CD4-positive, alpha-beta T cell treated with Interleukin-6 at 100 ng/mL for 8 hours (primary cell): ENCODE data around the gene OTUD5.
"Not testable (repeated sequence)": the region's sequence is repeated elsewhere in the genome, so short reads cannot be mapped to it uniquely, and the experiment has no call there.

Experiments
- DNase-seq: peaks from one replicate; pipeline ENCODE4 v3.0.0-alpha.2; 2020; ENCODE audit warnings: mixed read lengths, low spot score

The OTUD5 gene

DNA sequence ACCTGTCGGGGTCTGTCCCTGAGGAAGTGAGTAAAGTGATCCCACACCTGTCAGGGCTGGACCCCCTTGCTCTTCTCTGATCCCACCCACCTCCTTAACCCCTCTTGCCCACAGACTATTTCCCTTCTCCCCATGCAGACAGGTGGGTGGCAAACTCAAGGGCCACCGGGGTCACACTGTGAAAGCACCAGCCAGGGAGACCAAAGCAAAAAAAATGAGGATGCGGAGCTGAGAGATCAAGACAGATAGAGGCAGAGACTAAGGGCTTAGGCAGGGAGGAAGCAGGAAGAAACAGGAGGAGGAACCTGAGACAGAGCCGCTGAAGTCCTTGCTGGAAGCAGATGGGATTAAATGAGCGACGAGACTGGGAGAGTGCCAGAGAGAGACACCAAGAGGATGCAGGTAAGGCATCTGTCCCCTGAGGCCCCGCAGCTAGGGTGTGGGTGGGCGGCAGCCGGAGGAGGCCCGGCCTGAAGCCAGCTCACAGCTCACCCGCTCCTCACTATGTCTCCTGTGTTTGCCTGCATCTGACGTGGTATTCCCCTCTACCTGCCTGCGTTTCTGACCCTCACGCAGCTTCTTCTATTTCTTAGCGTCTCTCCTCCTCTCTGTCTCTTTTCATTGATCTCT is 67.0 kb downstream of the OTUD5 start:
- DNase-seq: no peak

DNA sequence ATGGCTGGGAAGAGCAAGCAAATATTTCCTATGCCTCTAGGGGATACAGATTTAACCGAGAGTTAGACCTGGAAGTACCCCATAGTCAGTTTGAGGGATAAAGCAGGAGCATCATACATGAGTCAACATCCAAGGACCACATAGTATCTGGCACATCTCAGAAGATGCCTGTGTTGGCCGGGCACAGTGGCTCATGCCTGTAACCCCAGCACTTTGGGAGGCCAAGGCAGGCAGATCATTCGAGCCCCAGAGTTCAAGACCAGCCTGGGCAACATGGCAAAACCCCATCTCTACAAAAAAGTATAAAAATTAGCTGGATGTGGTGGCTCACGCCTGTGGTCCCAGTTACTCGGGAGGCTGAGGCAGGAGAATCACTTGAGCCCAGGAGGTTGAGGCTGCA is 70.8 kb downstream of the OTUD5 start:
- not testable (repeated sequence) for DNase-seq

DNA sequence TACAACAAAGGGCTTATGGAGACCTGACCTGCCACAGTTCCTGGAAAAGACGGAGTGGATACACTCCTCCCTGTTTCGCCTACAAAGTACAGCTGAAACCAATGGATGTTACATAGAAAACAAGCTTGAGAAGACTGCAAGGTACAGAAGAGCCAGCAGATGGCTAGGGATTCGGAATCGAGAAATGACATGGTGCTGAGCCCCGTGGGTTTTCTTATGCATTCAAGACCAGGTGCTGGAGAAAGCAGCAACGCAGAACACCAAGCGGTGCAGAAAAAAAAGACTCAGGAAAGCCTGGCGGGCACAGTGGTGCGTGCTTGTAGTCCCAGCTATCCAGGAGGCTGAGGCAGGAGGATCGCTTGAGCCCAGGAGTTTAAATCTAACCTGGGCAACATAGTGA is 73.7 kb downstream of the OTUD5 start:
- DNase-seq: no peak

DNA sequence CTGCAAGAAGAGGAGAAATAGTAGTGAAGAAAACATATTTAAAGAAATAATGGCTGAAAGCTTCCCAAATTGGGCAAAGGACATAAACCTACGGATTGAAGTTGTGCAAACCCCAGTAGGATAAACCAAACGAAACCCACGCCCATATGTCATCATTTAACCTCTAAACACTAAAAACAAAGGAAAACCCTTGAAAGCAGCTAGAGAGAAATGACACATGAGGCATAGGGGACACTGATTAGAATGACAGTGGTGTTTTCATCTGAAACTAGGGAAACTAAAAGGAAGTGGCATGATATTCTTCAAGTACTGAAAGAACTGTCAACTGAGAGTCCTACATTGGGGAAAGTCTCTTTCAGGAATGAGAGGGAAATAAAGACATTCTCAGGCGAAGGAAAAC is 80.5 kb downstream of the OTUD5 start:
- DNase-seq: not testable (repeated sequence)
